ENCODE results near the gene TAAR2. TPM values are rescaled to one million over a fixed set of nuclear protein-coding genes. Genes with fewer than 3 reads are reported as not detected.

The TAAR2 gene
- total RNA-seq, 1 donor from 2014 or later: not detected

DNA sequence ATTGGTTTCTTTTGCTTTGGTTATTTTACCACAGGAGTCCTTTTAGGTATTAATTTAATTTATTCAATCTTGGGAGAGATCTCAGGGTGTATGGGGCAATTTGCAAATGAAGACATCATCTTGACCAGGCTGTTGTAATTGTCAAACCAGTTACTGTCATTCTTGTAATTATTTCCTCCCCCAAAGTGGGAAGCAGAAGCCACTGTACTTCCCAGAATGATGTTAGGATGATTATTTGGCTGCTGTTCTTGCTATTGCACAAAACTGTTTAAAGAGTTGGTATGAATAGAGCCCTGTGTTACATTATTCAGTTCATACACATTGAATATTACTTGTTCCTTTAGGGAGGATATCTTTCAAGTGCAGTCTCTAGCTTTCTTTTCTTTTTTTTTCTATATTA lies 52.3 kb downstream of the TAAR2 start:
- Histone ChIP-seq H3K27me3 (no peaks in the 10 kb centered on the region), H3K4me2 (no peak overlapping the region), H3K9me3 (ENCODE audit: low read depth) (no peaks in the 10 kb centered on the region), H3F3A (ENCODE audit: low read depth) (no peaks in the 10 kb centered on the region), H3K27ac (no peak overlapping the region), H3K79me2 (ENCODE audit: low read depth) (no peaks in the 10 kb centered on the region), H3K4me1 (peaks cover 27% of the 10 kb centered on the region), H3K9ac (no peak overlapping the region), H3K36me3 (no peaks in the 10 kb centered on the region), H2AFZ (replicated peaks) (no peak overlapping the region), H4K20me1 (ENCODE audit: low read depth) (no peaks in the 10 kb centered on the region), H3K4me3 (no peak overlapping the region)
- Mint-ChIP-seq H3K27me3 (ENCODE audit: insufficient read depth, low read depth) (no peaks in the 10 kb centered on the region), H3K4me1 (peaks cover 14% of the 10 kb centered on the region), H3K36me3 (no peaks in the 10 kb centered on the region), H3K27ac (no peak overlapping the region), H3K9me3 (no peaks in the 10 kb centered on the region), H3K4me3 (no peak overlapping the region)
- TF ChIP-seq, protein P1, sequence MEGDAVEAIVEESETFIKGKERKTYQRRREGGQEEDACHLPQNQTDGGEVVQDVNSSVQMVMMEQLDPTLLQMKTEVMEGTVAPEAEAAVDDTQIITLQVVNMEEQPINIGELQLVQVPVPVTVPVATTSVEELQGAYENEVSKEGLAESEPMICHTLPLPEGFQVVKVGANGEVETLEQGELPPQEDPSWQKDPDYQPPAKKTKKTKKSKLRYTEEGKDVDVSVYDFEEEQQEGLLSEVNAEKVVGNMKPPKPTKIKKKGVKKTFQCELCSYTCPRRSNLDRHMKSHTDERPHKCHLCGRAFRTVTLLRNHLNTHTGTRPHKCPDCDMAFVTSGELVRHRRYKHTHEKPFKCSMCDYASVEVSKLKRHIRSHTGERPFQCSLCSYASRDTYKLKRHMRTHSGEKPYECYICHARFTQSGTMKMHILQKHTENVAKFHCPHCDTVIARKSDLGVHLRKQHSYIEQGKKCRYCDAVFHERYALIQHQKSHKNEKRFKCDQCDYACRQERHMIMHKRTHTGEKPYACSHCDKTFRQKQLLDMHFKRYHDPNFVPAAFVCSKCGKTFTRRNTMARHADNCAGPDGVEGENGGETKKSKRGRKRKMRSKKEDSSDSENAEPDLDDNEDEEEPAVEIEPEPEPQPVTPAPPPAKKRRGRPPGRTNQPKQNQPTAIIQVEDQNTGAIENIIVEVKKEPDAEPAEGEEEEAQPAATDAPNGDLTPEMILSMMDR (IDR thresholded peaks at IDR 0.05): no peak
- TF ChIP-seq EZH2phosphoT487 (IDR thresholded peaks at IDR 0.05): no peak
- no peak for TF ChIP-seq EZH2 (IDR thresholded peaks at IDR 0.05)
- no peak for DNase-seq (ENCODE audit: low spot score)

DNA sequence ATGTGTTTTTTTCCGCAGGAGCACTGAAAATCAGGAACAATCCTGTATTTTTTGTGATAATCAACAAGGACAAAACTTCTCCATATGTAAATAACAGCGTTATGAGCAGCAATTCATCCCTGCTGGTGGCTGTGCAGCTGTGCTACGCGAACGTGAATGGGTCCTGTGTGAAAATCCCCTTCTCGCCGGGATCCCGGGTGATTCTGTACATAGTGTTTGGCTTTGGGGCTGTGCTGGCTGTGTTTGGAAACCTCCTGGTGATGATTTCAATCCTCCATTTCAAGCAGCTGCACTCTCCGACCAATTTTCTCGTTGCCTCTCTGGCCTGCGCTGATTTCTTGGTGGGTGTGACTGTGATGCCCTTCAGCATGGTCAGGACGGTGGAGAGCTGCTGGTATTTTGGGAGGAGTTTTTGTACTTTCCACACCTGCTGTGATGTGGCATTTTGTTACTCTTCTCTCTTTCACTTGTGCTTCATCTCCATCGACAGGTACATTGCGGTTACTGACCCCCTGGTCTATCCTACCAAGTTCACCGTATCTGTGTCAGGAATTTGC lies 53.8 kb downstream of the TAAR2 start, which contains the start of gene TAAR6:
Gene TAAR6 (plus strand): TSS at position 102 of the 557 bp plus-strand sequence. CDS start 0 bp downstream, at position 102.
- H3K4me2 ChIP-seq: no peak within 1 kb of the TSS
- TF ChIP-seq EZH2 (IDR thresholded peaks at IDR 0.05): no peak
- peaks cover 27% of the 10 kb centered on the region for H3K4me1 ChIP-seq
- H4K20me1 ChIP-seq (ENCODE audit: low read depth): no peaks in the 10 kb centered on the region
- no peaks in the 10 kb centered on the region for H3K27me3 ChIP-seq
- no peaks in the 10 kb centered on the region for H3K36me3 ChIP-seq
- no peaks in the 10 kb centered on the region for H3K9me3 ChIP-seq (ENCODE audit: low read depth)
- H3K79me2 ChIP-seq (ENCODE audit: low read depth): no peaks in the 10 kb centered on the region
- Mint-ChIP-seq H3K27me3 (ENCODE audit: insufficient read depth, low read depth) (no peaks in the 10 kb centered on the region), H3K9me3 (no peaks in the 10 kb centered on the region), H3K4me3 (no peak within 1 kb of the TSS), H3K4me1 (peaks cover 14% of the 10 kb centered on the region), H3K27ac (no peak within 1 kb of the TSS), H3K36me3 (no peaks in the 10 kb centered on the region)
- H3K4me3 ChIP-seq: no peak within 1 kb of the TSS
- DNase-seq (ENCODE audit: low spot score): no peak
- H3F3A ChIP-seq (ENCODE audit: low read depth): no peaks in the 10 kb centered on the region
- H3K9ac ChIP-seq: no peak within 1 kb of the TSS
- H3K27ac ChIP-seq: no peak within 1 kb of the TSS
- peak within 1 kb of the TSS; percentile 74 for H2AFZ ChIP-seq (replicated peaks)

DNA sequence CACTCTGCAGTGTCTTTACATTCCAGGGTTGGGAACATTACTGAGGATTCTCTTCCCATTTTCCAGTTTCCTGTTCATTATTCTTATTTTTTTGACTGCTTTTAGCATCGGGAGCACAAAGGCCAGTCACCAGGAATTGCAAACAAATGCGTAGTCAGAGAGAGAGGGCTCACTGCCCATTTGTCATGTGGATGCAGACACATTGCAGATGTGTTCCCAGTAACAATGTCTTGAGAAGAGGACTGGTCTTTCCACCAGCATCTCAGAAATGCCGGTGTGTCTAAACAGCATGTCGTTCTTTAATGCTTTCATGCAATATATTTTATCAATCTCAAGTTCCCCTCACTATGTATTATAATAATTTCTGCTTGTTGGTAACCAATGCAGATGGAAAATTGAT lies 54.9 kb downstream of the TAAR2 start:
- no peak overlapping the region for H2AFZ ChIP-seq (replicated peaks)
- H3K27me3 ChIP-seq: no peaks in the 10 kb centered on the region
- H3K4me1 ChIP-seq: peaks cover 27% of the 10 kb centered on the region
- no peak overlapping the region for H3K9ac ChIP-seq
- no peaks in the 10 kb centered on the region for H3K79me2 ChIP-seq (ENCODE audit: low read depth)
- no peaks in the 10 kb centered on the region for H3K9me3 ChIP-seq (ENCODE audit: low read depth)
- no peaks in the 10 kb centered on the region for H3F3A ChIP-seq (ENCODE audit: low read depth)
- H4K20me1 ChIP-seq (ENCODE audit: low read depth): no peaks in the 10 kb centered on the region
- Mint-ChIP-seq H3K4me1 (peaks cover 14% of the 10 kb centered on the region), H3K9me3 (no peaks in the 10 kb centered on the region), H3K27me3 (ENCODE audit: insufficient read depth, low read depth) (no peaks in the 10 kb centered on the region), H3K27ac (no peak overlapping the region), H3K4me3 (no peak overlapping the region), H3K36me3 (no peaks in the 10 kb centered on the region)
- H3K36me3 ChIP-seq: no peaks in the 10 kb centered on the region
- no peak overlapping the region for H3K27ac ChIP-seq
- DNase-seq (ENCODE audit: low spot score): no peak
- no peak overlapping the region for H3K4me2 ChIP-seq
- no peak overlapping the region for H3K4me3 ChIP-seq
- no peak for TF ChIP-seq EZH2 (IDR thresholded peaks at IDR 0.05)
- TF ChIP-seq EZH2phosphoT487 (IDR thresholded peaks at IDR 0.05): no peak
- TF ChIP-seq, protein P1 (IDR thresholded peaks at IDR 0.05): no peak

DNA sequence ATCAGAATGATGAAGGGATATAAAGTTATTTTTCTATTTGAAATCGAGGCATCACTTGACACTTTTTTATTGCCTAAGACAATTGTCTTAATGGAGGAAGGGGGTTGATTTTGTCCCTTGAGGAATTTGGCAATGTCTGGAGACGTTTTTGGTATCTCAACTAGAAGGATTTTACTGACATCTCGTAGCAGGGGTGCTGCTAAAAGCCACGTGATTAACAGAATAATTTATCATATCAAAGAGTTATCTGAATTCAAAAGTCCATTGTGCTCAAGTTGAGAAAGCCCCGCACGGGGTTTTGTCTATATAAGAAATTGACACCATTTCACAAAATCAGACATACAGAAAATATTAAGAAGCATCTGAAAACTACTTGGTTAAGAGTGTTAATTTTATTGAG lies 55.5 kb downstream of the TAAR2 start:
- H3K4me3 Mint-ChIP-seq: no peak overlapping the region
- Histone ChIP-seq H3K9me3 (ENCODE audit: low read depth) (no peaks in the 10 kb centered on the region), H3K4me1 (peaks cover 27% of the 10 kb centered on the region), H3K27me3 (no peaks in the 10 kb centered on the region), H3K36me3 (no peaks in the 10 kb centered on the region), H3F3A (ENCODE audit: low read depth) (no peaks in the 10 kb centered on the region), H2AFZ (replicated peaks) (no peak overlapping the region), H3K27ac (no peak overlapping the region), H3K4me3 (no peak overlapping the region), H3K4me2 (no peak overlapping the region), H3K9ac (no peak overlapping the region), H3K79me2 (ENCODE audit: low read depth) (no peaks in the 10 kb centered on the region), H4K20me1 (ENCODE audit: low read depth) (no peaks in the 10 kb centered on the region)
- H3K9me3 Mint-ChIP-seq: no peaks in the 10 kb centered on the region
- H3K27ac Mint-ChIP-seq: no peak overlapping the region
- no peaks in the 10 kb centered on the region for H3K27me3 Mint-ChIP-seq (ENCODE audit: insufficient read depth, low read depth)
- TF ChIP-seq EZH2 (IDR thresholded peaks at IDR 0.05): no peak
- TF ChIP-seq, protein P1 (IDR thresholded peaks at IDR 0.05): no peak
- TF ChIP-seq EZH2phosphoT487 (IDR thresholded peaks at IDR 0.05): no peak
- H3K36me3 Mint-ChIP-seq: no peaks in the 10 kb centered on the region
- peaks cover 14% of the 10 kb centered on the region for H3K4me1 Mint-ChIP-seq
- no peak for DNase-seq (ENCODE audit: low spot score)
